Astrocyte (in vitro differentiated cells and primary cell): Measurements from ENCODE around the gene HBZ. TPM values are rescaled to one million over a fixed set of nuclear protein-coding genes. Genes with fewer than 3 reads are reported as not detected.

ENCODE experiments used
- DNase-seq: peaks from one replicate; pipeline ENCODE4 v3.0.0-alpha.2; 2010; ENCODE audit warnings: low read depth
- FAIRE-seq: peaks from 2 replicates; lab custom pipeline; 2011; peaks lifted over from hg19 to GRCh38; lab: Jason Lieb, UNC
- H2AFZ ChIP-seq: 2 replicates; pipeline ENCODE4 v1.6.0; 2012; ENCODE audit warnings: low read depth, low read length, inconsistent platforms
- H3K27ac ChIP-seq: 2 replicates; pipeline ENCODE4 v1.5.1; 2011; ENCODE audit warnings: low read depth, low read length, inconsistent platforms
- H3K27me3 ChIP-seq: 2 replicates; pipeline ENCODE4 v1.6.0; 2011; ENCODE audit warnings: low read length, inconsistent platforms; ENCODE audit not compliant: insufficient read depth
- H3K36me3 ChIP-seq: 2 replicates; pipeline ENCODE4 v1.5.1; 2011; ENCODE audit warnings: low read length, inconsistent platforms; ENCODE audit not compliant: insufficient read depth
- H3K4me1 ChIP-seq: 2 replicates; pipeline ENCODE4 v1.5.1; 2011; ENCODE audit warnings: low read length, inconsistent platforms; ENCODE audit not compliant: insufficient read depth
- H3K4me2 ChIP-seq: 2 replicates; pipeline ENCODE4 v1.6.0; 2012; ENCODE audit warnings: low read length, inconsistent platforms
- H3K4me3 ChIP-seq: 2 replicates; pipeline ENCODE4 v1.5.1; 2011; ENCODE audit warnings: low read depth, mild to moderate bottlenecking, low read length, inconsistent platforms; ENCODE audit not compliant: insufficient read depth
- H3K79me2 ChIP-seq: 2 replicates; pipeline ENCODE4 v1.6.0; 2012; ENCODE audit warnings: mild to moderate bottlenecking, low read length, inconsistent platforms; ENCODE audit not compliant: insufficient read depth
- H3K9ac ChIP-seq: 2 replicates; pipeline ENCODE4 v1.6.0; 2012; ENCODE audit warnings: mild to moderate bottlenecking, low read length, inconsistent platforms
- H3K9me3 ChIP-seq: 2 replicates; pipeline ENCODE4 v1.5.1; 2012; ENCODE audit warnings: low read depth, mild to moderate bottlenecking, low read length, inconsistent platforms; ENCODE audit not compliant: insufficient read depth
- H4K20me1 ChIP-seq: 2 replicates; pipeline ENCODE4 v1.6.0; 2012; ENCODE audit warnings: low read length, inconsistent platforms; ENCODE audit not compliant: insufficient read depth
- H3K27ac Mint-ChIP-seq: one replicate; pipeline ENCODE4 v1.8.0; 2021; ENCODE audit warnings: mild to moderate bottlenecking, mixed read lengths; ENCODE audit not compliant: unreplicated experiment
- H3K27me3 Mint-ChIP-seq: one replicate; pipeline ENCODE4 v1.8.0; 2021; ENCODE audit warnings: low read depth, mixed read lengths; ENCODE audit not compliant: unreplicated experiment
- H3K36me3 Mint-ChIP-seq: one replicate; pipeline ENCODE4 v1.8.0; 2021; ENCODE audit warnings: low read depth, mixed read lengths; ENCODE audit not compliant: unreplicated experiment
- H3K4me1 Mint-ChIP-seq: one replicate; pipeline ENCODE4 v1.8.0; 2021; ENCODE audit warnings: low read depth, mixed read lengths; ENCODE audit not compliant: unreplicated experiment
- H3K4me3 Mint-ChIP-seq: one replicate; pipeline ENCODE4 v1.8.0; 2021; ENCODE audit warnings: mild to moderate bottlenecking, moderate library complexity, mixed read lengths; ENCODE audit not compliant: unreplicated experiment
- H3K9me3 Mint-ChIP-seq: one replicate; pipeline ENCODE4 v1.8.0; 2021; ENCODE audit warnings: mild to moderate bottlenecking, mixed read lengths; ENCODE audit not compliant: unreplicated experiment
- CTCF ChIP-seq: IDR thresholded peaks from 2 replicates; pipeline ENCODE4 v1.5.1; 2011; ENCODE audit warnings: low read depth, mild to moderate bottlenecking, inconsistent platforms, low read length, moderate library complexity; ENCODE audit not compliant: insufficient read depth
- EZH2 ChIP-seq: IDR thresholded peaks from 2 replicates; pipeline ENCODE4 v1.6.1; 2012; ENCODE audit warnings: mild to moderate bottlenecking, low read length, inconsistent platforms; ENCODE audit not compliant: insufficient read depth
- total RNA-seq: library from RNA; stranded (reverse); gene quantifications from 2 replicates; pipeline ENCODE4 v1.2.1, GENCODE V29; 2021

Gene HBZ
- total RNA-seq, 1 donor from 2014 or later = not detected

- Histone ChIP-seq H3K4me3 (no peak overlapping the region), H3K36me3 (peaks cover 10% of the 10 kb centered on the region), H3K4me1 (peaks cover 13% of the 10 kb centered on the region), H3K27me3 (no peaks in the 10 kb centered on the region), H3K27ac (no peak overlapping the region), H3K9me3 (no peaks in the 10 kb centered on the region), H3K79me2 (peaks cover under 1% of the 10 kb centered on the region), H2AFZ (no peak overlapping the region), H3K4me2 (no peak overlapping the region), H3K9ac (no peak overlapping the region), H4K20me1 (peaks cover 52% of the 10 kb centered on the region)
- TF ChIP-seq CTCF (peak; percentile 46), EZH2 (no peak)
- FAIRE-seq (no peak), DNase-seq (no peak)
- H3K4me1 Mint-ChIP-seq = peaks cover 12% of the 10 kb centered on the region
- no peak overlapping the region for H3K4me3 Mint-ChIP-seq
- H3K27me3 Mint-ChIP-seq = no peaks in the 10 kb centered on the region
- no peak overlapping the region for H3K27ac Mint-ChIP-seq
- H3K36me3 Mint-ChIP-seq = peaks cover 17% of the 10 kb centered on the region
- no peaks in the 10 kb centered on the region for H3K9me3 Mint-ChIP-seq
Observed at GRCh38 chr16:117379-118365, 34.8 kb upstream of the HBZ start.

- Histone ChIP-seq H3K36me3 (peaks cover 10% of the 10 kb centered on the region), H3K9me3 (no peaks in the 10 kb centered on the region), H3K27ac (no peak overlapping the region), H3K9ac (no peak overlapping the region), H3K27me3 (no peaks in the 10 kb centered on the region), H4K20me1 (peaks cover 57% of the 10 kb centered on the region), H3K4me1 (peaks cover 1% of the 10 kb centered on the region), H3K79me2 (peaks cover 5% of the 10 kb centered on the region), H3K4me2 (no peak overlapping the region), H3K4me3 (no peak overlapping the region), H2AFZ (no peak overlapping the region)
- no peak overlapping the region for H3K4me3 Mint-ChIP-seq
- H3K27ac Mint-ChIP-seq = no peak overlapping the region
- DNase-seq (no peak), FAIRE-seq (no peak)
- peaks cover 15% of the 10 kb centered on the region for H3K36me3 Mint-ChIP-seq
- no peaks in the 10 kb centered on the region for H3K27me3 Mint-ChIP-seq
- H3K4me1 Mint-ChIP-seq = peaks cover under 1% of the 10 kb centered on the region
- no peaks in the 10 kb centered on the region for H3K9me3 Mint-ChIP-seq
- no peak for TF ChIP-seq EZH2
- TF ChIP-seq CTCF = no peak
Observed at GRCh38 chr16:118857-119256, 33.6 kb upstream of the HBZ start.

GRCh38 chr16:119295-119694, 33.1 kb upstream of the HBZ start:
- Histone ChIP-seq H3K4me1 (no peaks in the 10 kb centered on the region), H3K36me3 (peaks cover 10% of the 10 kb centered on the region), H3K9ac (no peak overlapping the region), H3K4me2 (no peak overlapping the region), H3K27me3 (no peaks in the 10 kb centered on the region), H4K20me1 (peaks cover 59% of the 10 kb centered on the region), H3K9me3 (no peaks in the 10 kb centered on the region), H3K4me3 (no peak overlapping the region), H3K79me2 (peaks cover 8% of the 10 kb centered on the region), H3K27ac (no peak overlapping the region), H2AFZ (no peak overlapping the region)
- no peak overlapping the region for H3K4me3 Mint-ChIP-seq
- no peaks in the 10 kb centered on the region for H3K4me1 Mint-ChIP-seq
- no peaks in the 10 kb centered on the region for H3K9me3 Mint-ChIP-seq
- DNase-seq (no peak), FAIRE-seq (no peak)
- H3K27me3 Mint-ChIP-seq = no peaks in the 10 kb centered on the region
- TF ChIP-seq EZH2 = no peak
- peaks cover 15% of the 10 kb centered on the region for H3K36me3 Mint-ChIP-seq
- H3K27ac Mint-ChIP-seq = no peak overlapping the region
